Measurements from ENCODE around the gene SPATA6L. TPM values are rescaled to one million over a fixed set of nuclear protein-coding genes. Genes with fewer than 3 reads are reported as not detected.

Gene SPATA6L
- total RNA-seq, 1 donor from 2014 or later = 4.3 TPM

GRCh38 chr9:4590430-4591122 lies 75.7 kb downstream of the SPATA6L start:
- DNase-seq (ENCODE audit: low spot score) = no peak

GRCh38 chr9:4588721-4589120 lies 77.6 kb downstream of the SPATA6L start:
- no peak for DNase-seq (ENCODE audit: low spot score)

- DNase-seq (ENCODE audit: low spot score) = no peak
Measured at GRCh38 chr9:4585135-4585534, 81.1 kb downstream of the SPATA6L start.

- DNase-seq (ENCODE audit: low spot score) = no peak
Measured at GRCh38 chr9:4584636-4585035, 81.6 kb downstream of the SPATA6L start.

- no peak for DNase-seq (ENCODE audit: low spot score)
Measured at GRCh38 chr9:4583001-4583400, 83.3 kb downstream of the SPATA6L start.

- no peak for DNase-seq (ENCODE audit: low spot score)
Measured at GRCh38 chr9:4581861-4582565, 84.3 kb downstream of the SPATA6L start.

- DNase-seq (ENCODE audit: low spot score) = no peak
Measured at GRCh38 chr9:4581035-4581760, 85.1 kb downstream of the SPATA6L start.

- no peak for DNase-seq (ENCODE audit: low spot score)
Measured at GRCh38 chr9:4579001-4579400, 87.3 kb downstream of the SPATA6L start.

GRCh38 chr9:4576448-4576847 lies 89.8 kb downstream of the SPATA6L start:
- no peak for DNase-seq (ENCODE audit: low spot score)

- no peak for DNase-seq (ENCODE audit: low spot score)
Measured at GRCh38 chr9:4575997-4576396, 90.3 kb downstream of the SPATA6L start.

GRCh38 chr9:4574657-4575243 lies 91.5 kb downstream of the SPATA6L start:
- DNase-seq (ENCODE audit: low spot score) = no peak

- no peak for DNase-seq (ENCODE audit: low spot score)
Measured at GRCh38 chr9:4573634-4574389, 92.5 kb downstream of the SPATA6L start.

GRCh38 chr9:4573176-4573575 lies 93.1 kb downstream of the SPATA6L start:
- DNase-seq (ENCODE audit: low spot score) = no peak

GRCh38 chr9:4572184-4572826 lies 94.0 kb downstream of the SPATA6L start:
- no peak for DNase-seq (ENCODE audit: low spot score)

- DNase-seq (ENCODE audit: low spot score) = no peak
Measured at GRCh38 chr9:4569101-4569500, 97.2 kb downstream of the SPATA6L start.

- no peak for DNase-seq (ENCODE audit: low spot score)
Measured at GRCh38 chr9:4567601-4568000, 98.7 kb downstream of the SPATA6L start.

- DNase-seq (ENCODE audit: low spot score) = no peak
Measured at GRCh38 chr9:4566806-4567205, 99.5 kb downstream of the SPATA6L start.

GRCh38 chr9:4563105-4563504 lies 103.2 kb downstream of the SPATA6L start:
- DNase-seq (ENCODE audit: low spot score) = no peak

- no peak for DNase-seq (ENCODE audit: low spot score)
Measured at GRCh38 chr9:4559261-4560182, 106.8 kb downstream of the SPATA6L start.

Measured in umbilical cord (tissue), 2 donors.